ENCODE measurements around the gene MBP.

Gene MBP

DNA sequence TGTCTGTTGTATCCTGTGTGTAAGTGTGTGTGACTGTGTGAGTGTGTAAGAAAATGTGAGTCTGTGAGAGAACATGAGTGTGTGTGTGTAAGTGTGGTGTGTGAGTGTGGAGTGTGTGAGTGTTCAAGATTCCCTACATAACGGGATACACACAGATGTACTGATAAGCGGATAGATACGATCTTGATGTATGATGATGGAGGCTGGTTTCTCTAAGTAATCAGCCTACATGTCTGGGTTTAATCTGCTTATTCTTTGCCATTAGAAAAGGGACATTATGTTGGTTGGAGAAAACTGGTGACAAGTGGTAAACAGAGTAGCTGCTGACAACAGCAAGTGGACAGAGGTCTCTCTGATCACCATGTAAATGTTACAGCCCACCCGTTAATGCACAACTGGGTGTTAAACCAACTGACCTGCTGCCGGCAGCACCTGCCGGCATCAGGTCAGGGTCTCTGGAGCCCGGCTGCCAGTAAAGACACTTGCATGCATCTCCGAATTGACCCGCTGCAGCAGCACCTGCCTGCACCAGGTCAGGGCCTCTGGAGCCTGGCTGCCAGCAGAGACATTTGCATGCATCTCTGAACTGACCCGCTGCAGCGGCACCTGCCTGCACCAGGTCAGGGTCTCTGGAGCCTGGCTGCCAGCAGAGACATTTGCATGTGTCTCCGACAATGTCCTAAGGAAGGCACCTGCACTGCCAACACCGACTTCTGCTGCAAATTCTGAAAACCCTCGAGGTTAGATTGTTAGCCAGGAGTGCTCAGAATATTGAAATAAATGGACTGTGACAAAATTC, 87.5 kb downstream of the MBP start:
- Histone ChIP-seq H3K9me3 (no peaks in the 10 kb centered on the region), H3K27ac (no peak overlapping the region), H3K4me3 (no peak overlapping the region), H3K4me1 (peaks cover 0 to 6% (median 0%) of the 10 kb centered on the region in 4 donors), H3K27me3 (no peaks in the 10 kb centered on the region), H3K36me3 (peaks cover 0 to 8% (median 0%) of the 10 kb centered on the region in 3 donors)
- no peak for DNase-seq
- TF ChIP-seq, protein P1, sequence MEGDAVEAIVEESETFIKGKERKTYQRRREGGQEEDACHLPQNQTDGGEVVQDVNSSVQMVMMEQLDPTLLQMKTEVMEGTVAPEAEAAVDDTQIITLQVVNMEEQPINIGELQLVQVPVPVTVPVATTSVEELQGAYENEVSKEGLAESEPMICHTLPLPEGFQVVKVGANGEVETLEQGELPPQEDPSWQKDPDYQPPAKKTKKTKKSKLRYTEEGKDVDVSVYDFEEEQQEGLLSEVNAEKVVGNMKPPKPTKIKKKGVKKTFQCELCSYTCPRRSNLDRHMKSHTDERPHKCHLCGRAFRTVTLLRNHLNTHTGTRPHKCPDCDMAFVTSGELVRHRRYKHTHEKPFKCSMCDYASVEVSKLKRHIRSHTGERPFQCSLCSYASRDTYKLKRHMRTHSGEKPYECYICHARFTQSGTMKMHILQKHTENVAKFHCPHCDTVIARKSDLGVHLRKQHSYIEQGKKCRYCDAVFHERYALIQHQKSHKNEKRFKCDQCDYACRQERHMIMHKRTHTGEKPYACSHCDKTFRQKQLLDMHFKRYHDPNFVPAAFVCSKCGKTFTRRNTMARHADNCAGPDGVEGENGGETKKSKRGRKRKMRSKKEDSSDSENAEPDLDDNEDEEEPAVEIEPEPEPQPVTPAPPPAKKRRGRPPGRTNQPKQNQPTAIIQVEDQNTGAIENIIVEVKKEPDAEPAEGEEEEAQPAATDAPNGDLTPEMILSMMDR (IDR thresholded peaks at IDR 0.05) = no peak
- intact Hi-C loops (cut with DNase I; ENCODE audit: low total_unique reads) = no loop called here

DNA sequence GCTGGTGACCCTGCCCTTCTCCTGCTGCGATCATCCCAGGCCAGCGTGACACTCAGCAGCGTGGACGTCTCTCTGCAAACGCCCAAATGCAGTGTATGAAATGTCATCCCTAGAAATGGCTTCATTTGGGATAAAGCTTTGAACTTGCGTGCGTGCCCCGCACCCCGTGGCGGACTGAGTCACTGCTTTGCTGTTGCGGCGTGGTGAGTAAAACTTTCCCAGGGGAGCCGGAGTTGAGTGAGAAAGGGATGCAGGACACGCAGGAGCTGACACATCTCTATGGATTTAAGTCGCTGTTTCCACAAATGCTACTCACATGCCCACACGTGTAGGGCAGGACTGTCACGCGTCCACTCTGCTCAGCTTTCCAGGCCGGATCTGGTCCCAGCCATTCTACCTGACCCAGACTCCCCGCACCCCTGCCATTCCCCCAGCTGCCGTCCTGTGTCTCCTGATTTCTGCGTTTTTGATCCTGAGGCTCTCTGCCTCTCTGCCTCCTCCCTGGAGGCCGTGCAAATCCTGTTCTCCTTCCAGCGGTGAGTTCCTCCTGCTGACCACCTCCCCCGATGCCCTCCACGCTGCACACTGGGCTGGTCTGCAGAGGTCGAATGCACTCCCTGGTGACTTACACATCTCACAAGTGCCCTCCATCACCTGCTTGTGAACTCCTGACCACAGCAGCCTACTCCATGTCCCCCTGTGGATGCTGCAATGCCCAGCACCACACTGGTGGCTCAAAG, 88.9 kb downstream of the MBP start:
- TF ChIP-seq, protein P1 (IDR thresholded peaks at IDR 0.05) = no peak
- Histone ChIP-seq H3K4me1 (no peaks in the 10 kb centered on the region), H3K36me3 (peaks cover 0 to 8% (median 0%) of the 10 kb centered on the region in 3 donors), H3K27ac (no peak overlapping the region), H3K27me3 (no peaks in the 10 kb centered on the region), H3K9me3 (no peaks in the 10 kb centered on the region), H3K4me3 (no peak overlapping the region)
- no peak for DNase-seq
- intact Hi-C loops (cut with DNase I; ENCODE audit: low total_unique reads) = no loop called here

DNA sequence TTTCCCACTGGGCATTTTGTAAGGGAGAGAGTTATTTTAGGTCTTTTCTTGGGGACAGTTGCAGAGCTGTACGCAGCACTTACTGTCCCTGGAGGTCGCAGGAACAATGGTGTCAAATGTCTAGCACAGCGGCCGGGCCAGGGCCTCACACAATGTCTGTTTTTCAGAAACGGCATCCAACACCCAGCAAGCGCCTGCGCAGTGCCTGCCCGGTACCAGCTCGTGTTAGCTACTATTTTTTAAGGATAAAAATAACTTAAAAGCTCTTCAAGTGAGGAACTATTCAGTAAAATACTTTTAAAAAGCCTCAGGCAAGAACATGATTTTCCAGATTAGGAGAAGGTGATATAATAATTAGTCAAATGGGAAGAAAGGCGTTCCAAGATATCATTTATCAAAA, 90.0 kb downstream of the MBP start:
- Histone ChIP-seq H3K36me3 (peaks cover 0 to 8% (median 0%) of the 10 kb centered on the region in 3 donors), H3K4me3 (no peak overlapping the region), H3K9me3 (no peaks in the 10 kb centered on the region), H3K4me1 (no peaks in the 10 kb centered on the region), H3K27ac (no peak overlapping the region), H3K27me3 (no peaks in the 10 kb centered on the region)
- intact Hi-C loops (cut with DNase I; ENCODE audit: low total_unique reads) = no loop called here
- DNase-seq = no peak
- TF ChIP-seq, protein P1 (IDR thresholded peaks at IDR 0.05) = no peak

DNA sequence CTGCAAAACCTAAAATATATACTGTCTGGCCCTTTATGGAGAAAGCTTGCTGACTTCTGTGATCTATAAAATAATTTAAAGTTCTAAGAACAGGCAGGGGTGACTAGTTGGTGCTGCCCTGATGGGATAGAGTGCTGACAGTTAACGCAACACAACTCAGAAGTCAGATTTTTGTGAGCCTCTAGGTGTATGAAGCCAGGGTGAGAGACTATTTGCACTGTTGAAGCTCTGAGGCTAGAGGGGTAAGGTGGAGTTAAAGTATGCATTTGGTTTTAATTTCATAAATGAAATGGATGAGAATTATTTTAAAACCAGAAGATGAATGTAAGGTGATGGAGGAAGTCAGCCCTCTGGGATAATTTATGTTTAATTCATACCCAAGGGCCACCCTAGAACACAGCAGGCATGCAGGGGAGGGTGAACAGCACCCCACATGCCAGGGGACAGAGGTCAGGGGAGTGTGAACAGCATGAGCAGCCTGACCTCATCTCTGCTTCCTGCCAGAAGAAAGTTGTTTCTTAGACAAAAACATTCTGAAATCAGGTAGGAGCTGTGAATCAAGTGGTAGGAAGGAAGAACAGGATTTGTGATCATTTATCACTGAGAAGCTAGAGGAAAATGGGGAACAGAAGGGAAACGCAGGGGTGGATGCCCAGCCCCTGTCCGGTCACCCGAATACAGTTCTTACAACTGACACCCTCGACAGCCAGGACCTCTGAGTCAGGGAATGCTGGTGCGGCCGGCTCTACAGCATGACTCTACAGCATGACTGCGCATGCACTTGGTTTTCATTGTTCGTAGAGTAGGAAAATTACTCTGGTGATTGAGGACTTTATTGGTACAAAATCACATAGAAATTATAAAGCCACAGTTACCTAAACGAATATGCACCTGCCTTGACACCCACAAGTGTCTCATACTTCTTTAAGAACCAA, 93.1 kb downstream of the MBP start:
- Histone ChIP-seq H3K9me3 (no peaks in the 10 kb centered on the region), H3K36me3 (no peaks in the 10 kb centered on the region), H3K4me3 (no peak overlapping the region), H3K27me3 (no peaks in the 10 kb centered on the region), H3K4me1 (peaks cover 0 to 6% (median 0%) of the 10 kb centered on the region in 4 donors), H3K27ac (no peak overlapping the region)
- intact Hi-C loops (cut with DNase I; ENCODE audit: low total_unique reads) = no loop called here
- TF ChIP-seq, protein P1 (IDR thresholded peaks at IDR 0.05) = no peak
- no peak for DNase-seq

DNA sequence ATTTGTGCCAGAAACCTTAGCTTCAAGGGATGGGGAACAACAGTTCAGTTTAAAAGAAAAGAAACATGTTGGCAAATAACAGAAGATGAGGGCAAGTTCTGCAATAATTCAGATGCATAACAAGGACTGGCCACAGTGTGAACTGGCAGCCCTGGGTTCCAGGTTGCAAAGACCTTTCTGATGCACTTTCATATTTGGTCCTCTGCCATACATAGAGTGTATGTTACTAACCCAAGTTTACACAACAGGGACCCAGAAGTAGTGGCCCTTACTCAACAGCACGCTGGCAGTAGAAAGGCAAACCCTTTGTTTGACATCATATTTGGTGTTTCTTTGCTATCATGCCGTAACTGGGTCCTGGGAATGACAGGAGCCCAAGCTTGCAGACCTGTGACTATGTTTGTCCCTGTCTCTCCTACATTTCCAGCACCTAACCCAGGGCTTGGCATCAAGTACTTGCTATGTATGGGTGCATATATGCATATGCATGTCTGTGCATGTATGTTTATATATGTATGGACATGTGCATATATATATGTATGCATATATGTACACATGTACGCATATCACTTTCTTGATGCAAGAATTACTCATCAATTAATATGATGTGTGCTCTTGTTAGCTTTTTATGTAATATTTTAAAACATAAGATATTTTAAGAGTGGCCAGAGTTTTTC, 94.3 kb downstream of the MBP start:
- Histone ChIP-seq H3K4me3 (no peak overlapping the region), H3K9me3 (no peaks in the 10 kb centered on the region), H3K27ac (no peak overlapping the region), H3K27me3 (no peaks in the 10 kb centered on the region), H3K4me1 (peaks cover 0 to 6% (median 0%) of the 10 kb centered on the region in 4 donors), H3K36me3 (no peaks in the 10 kb centered on the region)
- intact Hi-C loops (cut with DNase I; ENCODE audit: low total_unique reads) = no loop called here
- TF ChIP-seq, protein P1 (IDR thresholded peaks at IDR 0.05) = no peak
- no peak for DNase-seq
